CD4-positive, alpha-beta T cell treated with Interferon gamma for 1 hour (primary cell): ENCODE results near the gene MAEA.
A peak's percentile ranks its signal among the peaks of the same experiment; 100 is the strongest.
"Not testable (repeated sequence)": the region's sequence is repeated elsewhere in the genome, so short reads cannot be mapped to it uniquely, and the experiment has no call there.

ENCODE experiments used
- DNase-seq: peaks from one replicate; pipeline ENCODE4 v3.0.0-alpha.2; 2020

MAEA gene

DNA sequence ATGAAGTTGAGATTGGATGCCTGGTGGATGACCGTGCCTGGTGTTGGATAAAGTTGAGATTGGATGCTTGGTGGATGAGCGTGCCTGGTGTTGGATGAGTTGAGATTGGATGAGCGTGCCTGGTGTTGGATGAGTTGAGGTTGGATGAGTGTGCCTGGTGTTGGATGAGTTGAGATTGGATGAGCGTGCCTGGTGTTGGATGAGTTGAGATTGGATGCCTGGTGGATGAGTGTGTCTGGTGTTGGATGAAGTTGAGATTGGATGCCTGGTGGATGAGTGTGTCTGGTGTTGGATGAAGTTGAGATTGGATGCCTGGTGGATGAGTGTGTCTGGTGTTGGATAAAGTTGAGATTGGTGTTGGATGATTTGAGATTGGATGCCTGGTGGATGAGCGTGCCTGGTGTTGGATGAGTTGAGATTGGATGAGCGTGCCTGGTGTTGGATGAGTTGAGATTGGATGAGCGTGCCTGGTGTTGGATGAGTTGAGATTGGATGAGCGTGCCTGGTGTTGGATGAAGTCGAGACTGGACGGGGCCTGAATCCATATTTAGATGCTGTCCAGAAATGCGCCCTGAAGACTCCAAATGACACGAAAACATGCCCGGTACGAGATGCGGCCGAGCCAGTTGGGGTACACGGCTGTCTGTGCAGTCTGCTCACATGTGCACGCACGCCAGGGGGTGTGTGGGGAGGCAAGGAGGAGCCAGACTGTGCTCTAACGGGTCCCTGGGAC is 34.9 kb downstream of the MAEA start:
- not testable (repeated sequence) for DNase-seq

DNA sequence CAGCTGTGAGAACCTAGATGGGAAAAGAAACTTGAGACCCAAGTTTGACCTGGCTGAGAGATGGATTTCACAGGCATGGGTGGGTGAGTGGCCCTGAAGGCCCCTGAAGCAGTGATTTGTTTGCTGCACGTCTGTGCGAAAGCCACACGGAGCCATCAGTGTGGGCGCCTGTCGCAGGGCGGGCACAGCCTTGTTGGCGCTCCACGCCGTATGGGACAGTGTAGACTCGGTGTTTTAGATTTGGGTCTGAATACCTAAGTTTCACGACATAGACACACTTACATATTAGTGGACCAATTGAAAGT is 35.4 kb downstream of the MAEA start:
- DNase-seq: no peak

- no peak for DNase-seq
Measured at GRCh38 chr4:1325681-1326635, 36.3 kb downstream of the MAEA start.

DNA sequence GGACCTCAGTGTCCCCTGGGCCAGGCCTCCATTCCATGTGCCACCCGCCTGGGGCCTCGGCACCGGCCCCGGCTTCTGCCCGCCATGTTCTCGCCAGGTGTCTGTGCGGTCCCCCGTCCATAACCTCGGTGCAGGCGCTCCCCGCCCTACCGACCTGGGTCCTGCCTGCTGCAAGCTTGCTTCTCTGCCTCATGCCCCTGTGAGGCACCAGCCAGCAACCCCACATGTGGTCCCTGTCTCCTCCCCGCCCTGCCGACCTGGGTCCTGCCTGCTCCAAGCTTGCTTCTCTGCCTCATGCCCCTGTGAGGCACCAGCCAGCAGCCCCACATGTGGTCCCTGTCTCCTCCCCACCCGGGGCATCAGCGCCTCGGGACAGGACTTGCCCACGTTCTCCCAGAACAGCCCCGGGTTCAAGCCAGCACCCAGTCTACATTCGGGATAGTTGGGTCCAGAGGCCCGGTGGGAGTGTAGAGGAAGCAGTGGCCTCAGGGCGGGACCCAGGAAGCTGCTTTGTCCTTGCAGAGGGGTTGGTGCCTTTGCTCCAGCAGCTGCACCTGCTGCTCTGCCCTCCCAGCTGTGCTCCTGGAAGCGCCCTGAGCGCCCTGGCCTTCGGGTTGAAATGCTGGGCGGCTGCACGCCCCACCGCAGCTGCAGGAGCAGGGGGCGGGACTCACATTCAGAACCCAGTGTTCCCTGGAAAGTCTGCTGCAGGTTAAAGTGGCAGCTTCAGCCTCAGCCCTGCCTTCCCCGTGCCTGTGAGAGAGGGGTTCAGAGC is 37.2 kb downstream of the MAEA start:
- DNase-seq: no peak

GRCh38 chr4:1327526-1328266 is 38.0 kb downstream of the MAEA start:
- DNase-seq: no peak

DNA sequence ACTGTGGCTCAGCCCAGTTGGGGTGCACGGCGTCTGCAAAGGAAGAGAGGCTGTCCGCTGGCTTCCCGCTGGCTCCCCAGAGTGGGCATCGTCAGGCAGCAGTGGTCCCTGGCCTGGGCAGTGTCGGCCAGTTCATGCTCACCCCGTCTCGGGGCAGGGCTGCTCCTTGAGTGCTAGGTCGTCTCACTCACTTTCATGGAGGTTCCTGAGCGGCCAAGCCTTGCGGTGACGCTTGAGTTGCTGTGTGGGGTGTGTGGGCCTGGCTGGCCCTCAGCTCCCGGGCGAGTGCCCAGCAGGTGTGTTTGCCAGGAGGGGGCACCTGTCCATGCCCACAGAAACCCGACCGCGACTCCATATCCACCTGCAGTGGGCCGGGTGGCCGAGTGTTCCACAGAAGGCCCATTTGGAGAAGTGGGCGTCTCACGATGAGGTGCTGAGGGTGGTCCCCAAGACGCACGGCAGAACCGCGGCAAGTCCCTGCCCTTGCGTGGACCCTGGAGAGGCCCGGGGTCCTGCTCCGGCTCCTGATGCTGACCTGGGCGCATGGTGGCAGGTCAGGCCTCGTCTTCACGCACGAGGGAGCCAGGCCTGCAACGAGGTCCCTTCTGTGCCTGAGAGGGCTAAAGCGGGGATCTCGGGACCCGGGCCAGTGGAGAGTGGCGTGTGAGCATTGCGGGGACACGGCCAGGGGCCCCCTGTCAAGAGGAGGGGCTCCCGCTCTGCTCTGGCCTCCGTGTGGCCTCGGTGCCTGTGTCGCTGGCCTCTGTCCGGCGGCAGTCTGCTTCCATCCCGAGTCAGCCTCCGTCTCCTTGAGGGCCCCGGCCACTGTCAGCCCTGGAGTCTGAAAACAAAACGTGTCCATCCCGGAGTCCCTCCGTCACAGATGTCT is 38.8 kb downstream of the MAEA start:
- DNase-seq: no peak

GRCh38 chr4:1329408-1330371 is 40.0 kb downstream of the MAEA start:
- peak; percentile 65 for DNase-seq

DNA sequence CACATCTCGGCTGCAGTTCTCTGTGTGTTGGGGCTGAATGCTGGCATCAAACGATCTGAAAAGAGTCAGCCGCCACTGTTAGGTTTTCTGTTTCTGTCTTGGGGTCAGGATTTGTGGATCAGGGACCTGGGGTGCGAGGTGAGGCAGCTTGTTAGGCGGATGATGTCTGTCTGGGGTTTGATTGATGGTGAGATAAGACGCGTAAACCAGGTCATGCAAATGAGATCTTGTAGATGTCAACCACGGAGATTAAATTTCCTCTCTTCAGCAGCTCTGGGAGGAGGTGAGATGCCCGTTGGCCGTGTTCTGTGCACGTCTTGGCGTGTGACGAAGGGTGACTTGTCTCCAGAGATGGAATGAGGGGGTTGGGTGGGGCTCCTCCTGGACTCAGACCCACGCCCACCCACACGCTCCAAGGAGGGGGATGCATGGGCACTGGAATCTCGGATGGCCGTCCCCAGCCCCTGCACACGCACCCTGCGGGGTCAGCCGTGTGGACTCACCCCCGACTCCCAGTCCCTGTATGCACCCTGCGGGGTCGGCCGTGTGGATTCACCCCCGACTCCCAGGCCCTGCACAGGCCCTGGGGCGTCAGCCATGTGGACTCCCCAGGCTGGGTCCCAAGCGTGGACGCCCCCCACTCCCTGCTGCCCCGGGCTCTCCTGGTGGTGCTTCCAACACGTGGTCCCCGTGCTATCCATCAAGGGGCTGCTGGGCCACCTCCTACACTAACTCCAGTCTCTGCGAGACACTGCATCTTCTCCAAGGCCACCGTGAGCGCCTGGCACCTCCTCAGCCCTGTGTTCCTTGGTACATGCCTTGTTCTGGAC is 41.3 kb downstream of the MAEA start:
- DNase-seq: peak; percentile 54

GRCh38 chr4:1331591-1332353 is 42.1 kb downstream of the MAEA start:
- no peak for DNase-seq

DNA sequence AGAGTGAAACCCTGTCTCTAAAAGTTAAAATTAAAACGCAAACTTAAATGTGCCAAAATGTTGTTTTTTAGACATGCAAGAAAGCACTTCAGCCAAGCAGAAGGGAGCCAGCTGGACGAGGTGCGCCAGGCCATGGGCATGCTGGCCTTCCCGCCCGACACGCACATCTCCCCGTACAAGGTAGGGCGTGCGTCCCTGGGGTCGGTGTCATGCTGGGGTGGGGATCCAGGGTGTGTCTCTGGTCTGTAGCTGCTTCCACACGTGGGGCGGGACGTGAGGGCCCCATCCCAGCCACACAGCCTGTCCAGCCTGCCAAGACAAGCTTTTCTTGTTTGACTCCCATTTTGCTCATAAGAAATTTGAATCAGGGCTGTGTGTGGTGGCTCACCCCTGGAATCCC is 43.0 kb downstream of the MAEA start:
- no peak for DNase-seq

- no peak for DNase-seq
Measured at GRCh38 chr4:1333256-1333655, 43.6 kb downstream of the MAEA start.

- DNase-seq: not testable (repeated sequence)
Measured at GRCh38 chr4:1333851-1334578, 44.3 kb downstream of the MAEA start.

- no peak for DNase-seq
Measured at GRCh38 chr4:1334579-1334895, 44.8 kb downstream of the MAEA start.

DNA sequence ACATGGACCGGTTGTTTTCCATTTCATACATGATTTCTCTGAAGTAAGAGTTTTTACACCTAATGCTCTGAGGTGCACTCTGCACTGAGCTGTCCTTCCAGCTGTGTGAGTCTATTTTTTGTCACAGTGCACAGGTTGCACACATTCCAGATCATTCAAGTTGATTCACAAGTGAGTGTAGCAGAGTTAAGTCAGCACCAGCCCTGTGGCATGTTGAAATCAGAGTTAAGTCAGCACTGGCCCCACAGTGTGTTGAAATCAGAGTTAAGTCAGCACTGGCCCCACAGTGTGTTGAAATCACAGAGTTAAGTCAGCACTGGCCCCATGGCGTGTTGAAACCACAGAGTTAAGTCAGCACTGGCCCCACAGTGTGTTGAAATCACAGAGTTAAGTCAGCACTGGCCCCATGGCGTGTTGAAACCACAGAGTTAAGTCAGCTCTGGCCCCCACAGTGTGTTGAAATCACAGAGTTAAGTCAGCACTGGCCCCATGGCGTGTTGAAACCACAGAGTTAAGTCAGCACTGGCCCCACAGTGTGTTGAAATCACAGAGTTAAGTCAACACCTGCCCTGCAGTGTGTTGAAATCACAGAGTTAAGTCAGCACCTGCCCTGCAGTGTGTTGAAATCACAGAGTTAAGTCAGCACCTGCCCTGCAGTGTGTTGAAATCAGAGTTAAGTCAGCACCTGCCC is 45.6 kb downstream of the MAEA start:
- DNase-seq: not testable (repeated sequence)

GRCh38 chr4:1336088-1336491 is 46.4 kb downstream of the MAEA start:
- peak; percentile 31 for DNase-seq

DNA sequence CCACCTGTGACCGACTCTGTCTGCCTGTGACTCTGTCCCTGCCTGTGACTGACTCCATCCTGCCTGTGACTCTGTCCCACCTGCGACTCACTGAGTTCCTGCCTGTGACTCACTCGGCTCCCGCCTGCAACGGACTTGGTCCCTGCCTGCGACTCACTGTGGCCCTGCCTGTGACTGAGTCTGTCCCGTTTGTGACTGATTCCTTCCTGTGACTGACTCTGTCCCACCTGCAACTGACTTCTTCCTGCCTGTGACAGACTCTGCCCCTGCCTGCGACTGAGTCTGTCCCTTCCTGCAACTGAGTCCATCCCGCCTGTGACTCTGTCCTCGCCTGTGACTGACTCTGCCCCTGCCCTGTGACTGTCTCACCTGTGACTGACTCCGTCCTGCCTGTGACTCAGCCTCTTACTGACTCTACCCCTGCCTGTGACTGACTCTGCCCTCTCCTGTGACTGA is 47.7 kb downstream of the MAEA start:
- no peak for DNase-seq
